Pancreas (tissue), 10 donors: Measurements from ENCODE around the gene MPP7. TPM values are rescaled to one million over a fixed set of nuclear protein-coding genes. Genes with fewer than 3 reads are reported as not detected.

Experiments used
- ATAC-seq, 4 donors: fragments of 200-7000 bp; cut with Tn5 transposase; one replicate each; pipeline versions ENCODE4 v1.8.0 to v1.9.1; 2020; ENCODE audit warnings: mild to moderate bottlenecking in 4 of 4, moderate library complexity in 4 of 4
- DNase-seq, 6 donors: peaks; one replicate each; pipeline ENCODE4 v3.0.0-alpha.2; 2020
- FAIRE-seq: peaks from 2 replicates; lab custom pipeline; 2012; peaks lifted over from hg19 to GRCh38; lab: Jason Lieb, UNC
- H3K27ac ChIP-seq, 4 donors: fragments of 200-600 bp; sonication (generic); 1 replicate in 3 of 4; 2 replicates in 1 of 4; pipeline versions ENCODE4 v1.5.0 to v1.8.0; 2020
- H3K27me3 ChIP-seq, 4 donors: fragments of 200-600 bp; one replicate each; pipeline ENCODE4 v1.8.0; 2021
- H3K36me3 ChIP-seq, 3 donors: fragments of 200-600 bp; sonication (generic) in 1 of 3; one replicate each; pipeline versions ENCODE4 v1.5.0 to v1.8.0; 2020 to 2021
- H3K4me1 ChIP-seq, 3 donors: fragments of 200-600 bp; one replicate each; pipeline ENCODE4 v1.8.0; 2021
- H3K4me3 ChIP-seq, 4 donors: fragments of 200-600 bp; sonication (generic) in 2 of 4; one replicate each; pipeline versions ENCODE4 v1.5.0 to v1.8.0; 2020 to 2021
- H3K9me3 ChIP-seq, 4 donors: fragments of 200-600 bp; one replicate each; pipeline ENCODE4 v1.8.0; 2021
- WGBS, 2 donors: extraction: QIAGEN DNeasy Blood & Tissue Kit; methylation state at CpG; one replicate each; pipeline ENCODE4 v1.1.7; 2013; 5-methylcytosine and 5-hydroxymethylcytosine counted together
- intact Hi-C, 3 donors: fragments of 100-400 bp; cut with DNase I; formaldehyde crosslinking; loops; one replicate each; pipeline versions ENCODE4 v1.11.1 to v1.14.2; 2022
- polyA plus RNA-seq, 2 donors: library from polyadenylated mRNA; stranded (reverse); fragments of 200-250 nt; gene quantifications; one replicate each; pipeline ENCODE4 v1.2.3, GENCODE V29; 2013
- total RNA-seq, 6 donors: library from RNA; stranded (reverse); fragmentation: NEBNext Ultra II Directional in 4 of 6; extraction: Animal tissue kit (Norgen Biotek cat#: 25700) in 4 of 6; gene quantifications; one replicate each; pipeline versions ENCODE4 v1.2.1 to v1.2.4, GENCODE V29; 2021 to 2023
- TF ChIP-seq, protein P1 (sequence below), 4 donors: fragments of 200-600 bp; sonication (generic) in 3 of 4; IDR thresholded peaks; one replicate each; pipeline versions ENCODE4 v1.5.0 to v1.8.0; 2021; ENCODE audit warnings: antibody characterized with exemption in 4 of 4
- donor health status: healthy with polysubstance abuse.
- donor health status: DM: no; HTN: no; CAD: no; lungs with moderate emphysema.
- donor health status: DM: no; HTN: no; CAD: no.
- donor health status: control.
- donor health status: control.
- donor health status: Bipolar disorder and iron deficiency.
- donor health status: DM: yes; HTN: yes; CAD: no.
- donor health status: DM: no; HTN: no; CAD: no.
- donor health status: DM: no; HTN: no; CAD: no.
- donor health status: DM: yes; HTN: yes; CAD: no.

Gene MPP7
- total and polyA plus RNA-seq, 8 donors, result 2.8 to 21.6 (median 14.6) TPM

DNA sequence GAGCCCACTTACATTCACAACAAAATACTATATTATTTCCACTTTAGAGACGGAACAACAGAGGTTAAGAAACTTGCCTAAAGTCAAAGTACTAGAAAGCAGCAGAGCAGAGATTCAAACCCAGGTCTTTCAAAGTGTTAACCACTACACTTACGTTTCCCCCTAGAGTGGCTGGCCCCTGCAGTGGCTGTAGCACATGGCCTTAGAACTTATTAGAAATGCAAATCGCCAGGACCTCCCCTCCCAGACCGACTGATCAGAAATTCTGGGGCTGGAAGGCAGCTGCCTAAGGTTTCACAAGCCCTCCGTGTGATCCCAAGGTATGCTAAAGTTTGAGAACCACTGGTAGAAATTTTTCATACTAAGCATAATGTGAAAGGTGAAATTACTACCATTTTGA, 8.1 kb downstream of the MPP7 start:
- 73 to 77% methylated on average over 5 of the region's 5 CpGs for WGBS, 2 donors

DNA sequence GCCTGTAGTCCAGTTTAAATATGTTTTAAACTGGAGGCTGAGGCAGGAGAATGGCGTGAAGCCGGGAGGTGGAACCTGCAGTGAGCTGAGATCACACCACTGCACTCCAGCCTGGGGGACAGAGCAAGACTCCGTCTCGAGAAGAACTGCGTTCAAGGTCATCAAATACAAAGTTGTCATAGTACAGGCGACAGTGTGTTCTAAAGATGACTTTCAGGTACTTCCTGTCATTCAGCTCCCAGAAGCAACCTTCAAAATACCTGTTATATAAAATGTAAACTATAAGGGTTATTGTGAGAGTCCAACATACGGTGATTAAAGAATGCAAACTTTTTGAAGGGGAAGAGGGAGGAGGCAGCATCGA, 8.7 kb downstream of the MPP7 start:
- Histone ChIP-seq H3K4me1 (peaks cover 8 to 21% (median 17%) of the 10 kb centered on the region in 3 donors), H3K36me3 (no peaks in the 10 kb centered on the region), H3K4me3 (no peak overlapping the region), H3K27me3 (no peaks in the 10 kb centered on the region), H3K9me3 (no peaks in the 10 kb centered on the region), H3K27ac (no peak overlapping the region)
- WGBS, 2 donors, result 57 to 60% methylated on average over 8 of the region's 8 CpGs
- intact Hi-C loops, result no loop called here
- TF ChIP-seq, protein P1, sequence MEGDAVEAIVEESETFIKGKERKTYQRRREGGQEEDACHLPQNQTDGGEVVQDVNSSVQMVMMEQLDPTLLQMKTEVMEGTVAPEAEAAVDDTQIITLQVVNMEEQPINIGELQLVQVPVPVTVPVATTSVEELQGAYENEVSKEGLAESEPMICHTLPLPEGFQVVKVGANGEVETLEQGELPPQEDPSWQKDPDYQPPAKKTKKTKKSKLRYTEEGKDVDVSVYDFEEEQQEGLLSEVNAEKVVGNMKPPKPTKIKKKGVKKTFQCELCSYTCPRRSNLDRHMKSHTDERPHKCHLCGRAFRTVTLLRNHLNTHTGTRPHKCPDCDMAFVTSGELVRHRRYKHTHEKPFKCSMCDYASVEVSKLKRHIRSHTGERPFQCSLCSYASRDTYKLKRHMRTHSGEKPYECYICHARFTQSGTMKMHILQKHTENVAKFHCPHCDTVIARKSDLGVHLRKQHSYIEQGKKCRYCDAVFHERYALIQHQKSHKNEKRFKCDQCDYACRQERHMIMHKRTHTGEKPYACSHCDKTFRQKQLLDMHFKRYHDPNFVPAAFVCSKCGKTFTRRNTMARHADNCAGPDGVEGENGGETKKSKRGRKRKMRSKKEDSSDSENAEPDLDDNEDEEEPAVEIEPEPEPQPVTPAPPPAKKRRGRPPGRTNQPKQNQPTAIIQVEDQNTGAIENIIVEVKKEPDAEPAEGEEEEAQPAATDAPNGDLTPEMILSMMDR (IDR thresholded peaks at IDR 0.05), result no peak
- DNase-seq (no peak), ATAC-seq (no peak), FAIRE-seq (no peak)

More for the DNA sequence above, 8.1 kb downstream of the MPP7 start:
- ATAC-seq (no peak), FAIRE-seq (no peak), DNase-seq (no peak)
- Histone ChIP-seq H3K4me1 (peaks cover 8 to 21% (median 17%) of the 10 kb centered on the region in 3 donors), H3K9me3 (no peaks in the 10 kb centered on the region), H3K36me3 (no peaks in the 10 kb centered on the region), H3K4me3 (no peak overlapping the region), H3K27ac (peak overlapping the region in 1 of 4 donors; percentile 2), H3K27me3 (no peaks in the 10 kb centered on the region)
- TF ChIP-seq, protein P1 (IDR thresholded peaks at IDR 0.05), result no peak
- intact Hi-C loops, result no loop called here

DNA sequence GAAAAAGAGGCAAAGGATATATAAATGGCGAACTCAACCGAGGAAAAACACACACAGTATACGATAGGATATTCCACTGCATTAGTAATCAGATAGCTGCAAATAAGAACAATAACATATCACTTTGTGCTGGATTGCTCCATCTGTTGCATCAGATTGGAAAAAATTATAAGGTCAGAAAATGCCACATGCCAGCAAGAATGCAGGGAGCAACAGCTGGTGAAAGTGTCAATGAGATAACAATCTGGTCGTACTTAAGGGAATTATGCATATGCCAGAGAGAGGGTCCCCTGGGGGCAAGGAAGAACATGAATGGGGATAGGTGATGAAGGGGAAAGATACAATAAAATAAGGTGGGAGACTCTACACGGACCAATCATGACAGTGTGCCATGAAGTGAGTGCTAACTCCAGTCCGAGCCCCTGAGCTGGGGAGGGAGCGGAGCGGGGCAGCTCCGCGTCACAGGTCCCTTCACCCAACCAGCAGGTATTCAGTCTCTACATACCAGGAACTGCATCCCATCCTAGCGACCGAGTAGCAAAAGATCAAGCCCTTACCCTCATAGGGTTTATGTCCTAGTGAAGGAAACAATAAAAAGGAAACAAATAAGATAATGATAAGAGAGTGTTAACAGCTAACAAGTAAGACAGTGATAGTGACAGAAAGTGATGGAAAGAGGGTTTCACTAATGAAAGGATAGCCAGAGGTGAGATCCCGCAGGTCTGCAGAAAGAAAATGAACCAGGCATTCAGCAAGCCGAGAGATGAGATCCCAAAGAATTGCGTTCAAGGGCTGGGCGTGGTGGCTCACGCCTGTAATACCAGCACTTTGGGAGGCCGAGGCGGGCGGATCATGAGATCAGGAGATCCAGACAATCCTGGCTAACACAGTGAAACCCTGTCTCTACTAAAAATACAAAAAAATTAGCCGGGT, 9.4 kb downstream of the MPP7 start:
- Histone ChIP-seq H3K36me3 (no peaks in the 10 kb centered on the region), H3K27me3 (no peaks in the 10 kb centered on the region), H3K4me1 (peaks cover 8 to 21% (median 17%) of the 10 kb centered on the region in 3 donors), H3K9me3 (no peaks in the 10 kb centered on the region), H3K4me3 (no peak overlapping the region), H3K27ac (no peak overlapping the region)
- 92 to 95% methylated on average over 21 of the region's 21 CpGs for WGBS, 2 donors
- FAIRE-seq (no peak), ATAC-seq (no peak), DNase-seq (no peak)
- intact Hi-C loops, result no loop called here
- TF ChIP-seq, protein P1 (IDR thresholded peaks at IDR 0.05), result no peak

DNA sequence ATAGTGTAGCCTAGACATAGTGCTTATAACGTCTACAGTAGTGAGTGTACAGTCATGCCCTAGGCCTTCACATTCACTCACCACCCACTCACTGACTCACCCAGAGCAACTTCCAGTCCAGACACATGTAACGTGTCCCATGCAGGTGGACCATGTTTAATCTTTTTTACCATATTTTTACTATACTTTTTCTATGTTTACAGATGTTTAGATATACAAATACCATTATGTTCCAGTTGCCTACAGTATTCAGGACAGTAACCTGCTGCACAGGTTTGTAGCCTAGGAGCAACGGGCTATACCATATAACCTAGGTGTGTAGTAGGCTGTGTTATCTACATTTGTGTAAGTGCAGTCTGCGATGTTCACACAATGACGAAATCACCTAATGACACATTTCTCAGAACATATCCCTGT, 11.0 kb downstream of the MPP7 start:
- Histone ChIP-seq H3K9me3 (no peaks in the 10 kb centered on the region), H3K27ac (peak overlapping the region in 1 of 4 donors; percentile 19), H3K4me1 (peaks cover 8 to 21% (median 16%) of the 10 kb centered on the region in 3 donors), H3K27me3 (no peaks in the 10 kb centered on the region), H3K36me3 (no peaks in the 10 kb centered on the region), H3K4me3 (no peak overlapping the region)
- peak; percentile 67 to 87 (median 77) for ATAC-seq
- intact Hi-C loops, result no loop called here
- WGBS, 2 donors, result 50 to 59% methylated on average over 5 of the region's 5 CpGs
- TF ChIP-seq, protein P1 (IDR thresholded peaks at IDR 0.05), result no peak
- peak in 1 of 6 donors; percentile 27 for DNase-seq
- FAIRE-seq, result no peak

DNA sequence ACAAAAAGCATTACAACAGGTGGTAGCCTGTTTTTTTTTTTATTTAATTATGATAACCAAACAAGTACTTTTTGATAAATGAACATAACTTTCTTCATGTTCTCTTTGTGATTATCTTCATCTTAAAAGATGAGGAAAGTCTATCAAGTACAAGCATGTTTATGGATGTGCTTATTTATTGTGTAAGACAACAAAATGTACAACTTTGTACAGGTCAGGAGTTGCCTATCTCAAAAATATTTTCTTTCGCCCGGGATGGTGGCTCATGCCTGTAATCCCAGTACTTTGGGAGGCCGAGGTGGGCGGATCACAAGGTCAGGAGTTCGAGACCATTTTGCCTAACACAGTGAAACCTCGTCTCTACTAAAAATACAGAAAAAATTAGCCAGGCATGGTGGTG, 17.0 kb downstream of the MPP7 start:
- H3K36me3 ChIP-seq, result no peaks in the 10 kb centered on the region
- DNase-seq, result no peak
- H3K4me3 ChIP-seq, result no peak overlapping the region
- TF ChIP-seq, protein P1 (IDR thresholded peaks at IDR 0.05), result no peak
- intact Hi-C loops, result no loop called here
- 76 to 91% methylated on average over 6 of the region's 6 CpGs for WGBS, 2 donors
- ATAC-seq, result no peak
- no peak overlapping the region for H3K27ac ChIP-seq
- no peak for FAIRE-seq
- H3K9me3 ChIP-seq, result no peaks in the 10 kb centered on the region
- H3K4me1 ChIP-seq, result peaks cover 24 to 36% (median 27%) of the 10 kb centered on the region in 3 donors
- no peaks in the 10 kb centered on the region for H3K27me3 ChIP-seq
